Measurements from ENCODE around the gene FRMD4A.

DNA sequence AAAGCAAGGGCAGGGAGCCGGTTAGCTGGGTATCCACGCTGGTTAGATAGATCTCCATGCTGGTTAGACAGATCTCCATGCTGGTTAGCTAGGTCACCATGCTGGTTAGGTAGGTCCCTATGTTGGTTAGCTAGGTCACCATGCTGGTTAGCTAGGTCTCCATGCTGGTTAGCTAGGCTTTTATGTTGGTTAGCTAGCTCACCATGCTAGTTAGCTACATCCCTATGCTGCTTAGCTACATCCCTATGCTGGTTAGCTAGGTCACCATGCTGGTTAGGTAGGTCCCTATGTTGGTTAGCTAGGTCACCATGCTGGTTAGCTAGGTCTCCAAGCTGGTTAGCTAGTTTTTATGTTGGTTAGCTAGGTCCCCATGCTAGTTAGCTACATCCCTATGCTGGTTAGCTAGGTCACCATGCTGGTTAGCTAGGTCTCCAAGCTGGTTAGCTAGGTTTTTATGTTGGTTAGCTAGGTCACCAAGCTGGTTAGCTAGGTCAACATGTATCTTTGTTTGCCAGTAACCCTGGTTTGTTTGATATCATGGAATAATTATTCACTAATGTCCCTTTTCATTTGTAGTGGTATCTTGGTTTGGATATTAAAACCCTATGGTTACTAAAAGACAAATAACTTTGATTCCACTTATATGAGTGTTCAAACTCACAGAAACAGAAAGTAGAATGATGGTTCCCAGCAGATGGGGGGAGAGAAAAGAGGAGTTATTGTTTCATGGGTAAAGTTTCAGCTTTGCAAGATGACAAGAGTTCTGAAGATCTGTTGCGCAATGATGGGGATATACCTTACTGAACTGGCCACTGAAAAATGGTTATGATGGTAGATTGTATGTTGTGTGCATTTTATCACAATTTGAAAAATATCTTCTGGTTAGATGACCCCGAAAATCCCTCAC lies 607.7 kb downstream of the FRMD4A start:
- TF ChIP-seq, protein P1, sequence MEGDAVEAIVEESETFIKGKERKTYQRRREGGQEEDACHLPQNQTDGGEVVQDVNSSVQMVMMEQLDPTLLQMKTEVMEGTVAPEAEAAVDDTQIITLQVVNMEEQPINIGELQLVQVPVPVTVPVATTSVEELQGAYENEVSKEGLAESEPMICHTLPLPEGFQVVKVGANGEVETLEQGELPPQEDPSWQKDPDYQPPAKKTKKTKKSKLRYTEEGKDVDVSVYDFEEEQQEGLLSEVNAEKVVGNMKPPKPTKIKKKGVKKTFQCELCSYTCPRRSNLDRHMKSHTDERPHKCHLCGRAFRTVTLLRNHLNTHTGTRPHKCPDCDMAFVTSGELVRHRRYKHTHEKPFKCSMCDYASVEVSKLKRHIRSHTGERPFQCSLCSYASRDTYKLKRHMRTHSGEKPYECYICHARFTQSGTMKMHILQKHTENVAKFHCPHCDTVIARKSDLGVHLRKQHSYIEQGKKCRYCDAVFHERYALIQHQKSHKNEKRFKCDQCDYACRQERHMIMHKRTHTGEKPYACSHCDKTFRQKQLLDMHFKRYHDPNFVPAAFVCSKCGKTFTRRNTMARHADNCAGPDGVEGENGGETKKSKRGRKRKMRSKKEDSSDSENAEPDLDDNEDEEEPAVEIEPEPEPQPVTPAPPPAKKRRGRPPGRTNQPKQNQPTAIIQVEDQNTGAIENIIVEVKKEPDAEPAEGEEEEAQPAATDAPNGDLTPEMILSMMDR (conservative IDR thresholded peaks at IDR 0.05) = no peak
- TF ChIP-seq EZH2 (IDR thresholded peaks at IDR 0.05; ENCODE audit: low read depth) = no peak
